Stimulated activated CD4-positive, alpha-beta T cell treated with anti-CD3 and anti-CD28 coated beads, TNF-alpha, amount 100 ng/mL, for 24 hours (primary cell): Measurements from ENCODE around the gene DIP2A.

ENCODE experiments used
- DNase-seq, 3 experiments: peaks; one replicate each; pipeline ENCODE4 v3.0.0-alpha.2; 2020; ENCODE audit warnings: low read depth in 3 of 3

Gene DIP2A, protein sequence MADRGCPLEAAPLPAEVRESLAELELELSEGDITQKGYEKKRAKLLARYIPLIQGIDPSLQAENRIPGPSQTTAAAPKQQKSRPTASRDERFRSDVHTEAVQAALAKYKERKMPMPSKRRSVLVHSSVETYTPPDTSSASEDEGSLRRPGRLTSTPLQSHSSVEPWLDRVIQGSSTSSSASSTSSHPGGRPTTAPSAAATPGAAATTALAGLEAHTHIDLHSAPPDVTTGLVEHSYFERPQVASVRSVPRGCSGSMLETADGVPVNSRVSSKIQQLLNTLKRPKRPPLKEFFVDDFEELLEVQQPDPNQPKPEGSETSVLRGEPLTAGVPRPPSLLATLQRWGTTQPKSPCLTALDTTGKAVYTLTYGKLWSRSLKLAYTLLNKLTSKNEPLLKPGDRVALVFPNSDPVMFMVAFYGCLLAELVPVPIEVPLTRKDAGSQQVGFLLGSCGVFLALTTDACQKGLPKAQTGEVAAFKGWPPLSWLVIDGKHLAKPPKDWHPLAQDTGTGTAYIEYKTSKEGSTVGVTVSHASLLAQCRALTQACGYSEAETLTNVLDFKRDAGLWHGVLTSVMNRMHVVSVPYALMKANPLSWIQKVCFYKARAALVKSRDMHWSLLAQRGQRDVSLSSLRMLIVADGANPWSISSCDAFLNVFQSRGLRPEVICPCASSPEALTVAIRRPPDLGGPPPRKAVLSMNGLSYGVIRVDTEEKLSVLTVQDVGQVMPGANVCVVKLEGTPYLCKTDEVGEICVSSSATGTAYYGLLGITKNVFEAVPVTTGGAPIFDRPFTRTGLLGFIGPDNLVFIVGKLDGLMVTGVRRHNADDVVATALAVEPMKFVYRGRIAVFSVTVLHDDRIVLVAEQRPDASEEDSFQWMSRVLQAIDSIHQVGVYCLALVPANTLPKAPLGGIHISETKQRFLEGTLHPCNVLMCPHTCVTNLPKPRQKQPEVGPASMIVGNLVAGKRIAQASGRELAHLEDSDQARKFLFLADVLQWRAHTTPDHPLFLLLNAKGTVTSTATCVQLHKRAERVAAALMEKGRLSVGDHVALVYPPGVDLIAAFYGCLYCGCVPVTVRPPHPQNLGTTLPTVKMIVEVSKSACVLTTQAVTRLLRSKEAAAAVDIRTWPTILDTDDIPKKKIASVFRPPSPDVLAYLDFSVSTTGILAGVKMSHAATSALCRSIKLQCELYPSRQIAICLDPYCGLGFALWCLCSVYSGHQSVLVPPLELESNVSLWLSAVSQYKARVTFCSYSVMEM (N-terminal part only)

DNA sequence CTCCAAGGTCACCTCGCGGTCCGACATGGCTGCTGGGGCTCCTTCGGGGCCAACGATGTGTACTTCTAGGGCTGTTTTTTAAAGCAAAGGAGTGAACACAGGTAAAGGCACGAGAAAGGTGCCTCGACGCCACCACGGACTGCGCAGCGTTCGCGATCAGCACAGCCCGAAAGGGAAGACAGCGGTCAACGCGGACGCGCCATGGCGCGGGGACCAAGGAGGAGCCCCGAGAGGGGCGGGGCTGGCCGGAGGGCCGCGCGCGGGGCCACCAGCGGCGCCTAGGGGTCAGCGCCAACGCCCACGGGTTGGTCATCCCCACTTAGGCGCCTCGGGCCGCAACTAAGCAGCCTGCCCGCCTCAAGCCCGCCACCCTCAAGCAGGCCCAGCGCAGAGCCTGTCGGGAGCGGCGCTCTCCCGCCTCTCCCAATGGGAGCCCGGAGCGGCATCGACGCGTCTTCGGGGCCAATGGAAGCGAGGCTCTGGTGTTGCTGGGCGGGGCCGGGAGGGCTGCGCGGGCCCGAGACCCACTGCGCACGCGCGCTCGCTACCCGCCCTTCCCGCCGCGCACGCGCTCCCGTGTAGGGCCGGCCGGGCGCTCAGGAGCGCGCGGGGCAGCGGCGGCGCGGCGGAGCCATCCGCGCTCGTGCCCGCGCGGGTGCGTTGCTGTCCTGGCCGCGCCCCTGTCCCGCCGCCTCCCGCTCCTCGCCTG is at the start of gene DIP2A:
Gene DIP2A (plus strand): TSS at position 577 of the 709 bp plus-strand sequence. CDS start 241 bp downstream, outside the sequence.
- DNase-seq: peak; percentile 82 to 90 (median 88)

- DNase-seq: no peak
Observed at GRCh38 chr21:46409641-46410406, 48.9 kb upstream of the DIP2A start.

DNA sequence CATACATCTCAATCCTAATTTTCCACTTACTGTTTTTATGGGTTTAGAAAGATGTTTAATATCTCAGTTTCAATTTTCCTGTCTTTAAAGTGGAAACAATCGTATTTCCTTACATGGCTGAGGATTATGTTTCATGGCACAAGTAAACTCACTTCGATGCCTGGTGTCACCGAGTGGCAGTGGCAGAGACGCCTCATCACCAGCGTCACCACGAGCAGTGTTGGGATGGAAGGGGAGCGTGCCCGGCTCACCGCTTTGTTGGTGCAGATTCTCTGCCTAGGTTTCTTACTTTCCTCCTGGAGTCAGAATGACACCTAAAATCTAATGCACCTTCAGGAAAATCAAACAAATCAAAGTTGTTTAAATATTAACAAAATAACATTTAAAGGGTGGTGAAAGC is 48.2 kb upstream of the DIP2A start:
- no peak for DNase-seq

- DNase-seq: no peak
Observed at GRCh38 chr21:46411236-46411635, 47.5 kb upstream of the DIP2A start.

DNA sequence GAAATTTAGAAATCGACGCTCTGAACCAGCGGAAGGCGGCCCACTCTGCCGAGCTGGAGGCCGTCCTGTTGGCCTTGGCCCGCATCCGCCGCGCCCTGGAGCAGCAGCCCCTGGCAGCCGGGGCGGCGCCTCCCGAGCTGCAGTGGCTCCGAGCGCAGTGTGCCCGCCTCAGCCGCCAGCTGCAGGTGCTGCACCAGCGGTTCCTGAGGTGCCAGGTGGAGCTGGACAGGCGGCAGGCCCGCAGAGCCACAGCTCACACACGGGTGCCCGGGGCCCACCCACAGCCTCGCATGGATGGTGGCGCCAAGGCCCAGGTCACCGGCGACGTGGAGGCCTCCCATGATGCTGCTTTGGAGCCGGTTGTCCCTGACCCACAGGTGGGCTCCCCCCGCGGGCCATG is 47.0 kb upstream of the DIP2A start:
- no peak for DNase-seq

DNA sequence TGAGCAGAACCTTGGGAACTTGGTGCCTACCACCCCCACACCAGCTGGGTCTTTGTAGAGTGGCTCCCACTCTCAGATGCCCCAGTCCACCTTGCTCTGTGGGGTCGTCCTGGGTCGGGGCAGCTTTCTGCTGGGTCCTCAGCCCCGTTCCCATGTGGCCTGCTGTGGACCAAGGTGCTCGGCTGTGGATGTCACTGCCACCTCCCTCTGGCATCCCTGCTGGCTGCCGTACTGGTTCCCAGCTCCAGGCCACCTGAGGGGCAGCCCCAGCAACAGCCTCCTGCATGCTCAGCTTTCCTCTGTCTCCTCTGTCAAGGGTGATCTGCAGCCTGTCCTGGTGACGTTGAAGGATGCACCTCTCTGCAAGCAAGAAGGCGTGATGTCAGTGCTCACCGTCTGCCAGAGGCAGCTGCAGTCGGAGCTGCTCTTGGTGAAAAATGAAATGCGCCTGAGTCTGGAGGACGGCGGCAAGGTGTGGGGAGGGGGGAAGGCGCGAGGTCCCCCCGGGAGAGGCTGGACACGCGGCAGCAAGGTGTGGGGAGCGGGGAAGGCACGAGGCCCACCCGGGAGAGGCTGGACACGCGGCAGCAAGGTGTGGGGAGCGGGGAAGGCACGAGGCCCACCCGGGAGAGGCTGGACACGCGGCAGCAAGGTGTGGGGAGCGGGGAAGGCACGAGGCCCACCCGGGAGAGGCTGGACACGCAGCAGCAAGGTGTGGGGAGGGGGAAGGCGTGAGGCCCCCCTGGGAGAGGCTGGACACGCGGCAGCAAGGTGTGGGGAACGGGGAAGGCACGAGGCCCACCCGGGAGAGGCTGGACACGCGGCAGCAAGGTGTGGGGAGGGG is 45.9 kb upstream of the DIP2A start:
- no peak for DNase-seq

DNA sequence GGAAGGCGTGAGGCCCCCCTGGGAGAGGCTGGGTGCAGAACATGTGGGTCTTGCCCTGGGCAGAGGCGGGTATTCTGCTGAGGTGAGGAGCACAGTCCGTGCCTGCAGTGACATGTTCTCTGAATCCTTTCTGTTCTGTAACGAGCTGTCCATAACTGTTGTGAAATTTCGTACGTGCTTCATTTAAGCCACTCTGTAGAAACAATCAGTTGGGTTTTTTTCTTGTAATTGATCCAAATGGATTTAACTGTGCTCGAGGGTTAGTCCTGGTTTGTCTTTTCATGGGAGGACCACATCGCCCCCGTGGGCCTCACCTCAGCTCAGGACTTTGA is 45.4 kb upstream of the DIP2A start:
- DNase-seq: no peak

GRCh38 chr21:46414965-46415275 is 43.8 kb upstream of the DIP2A start:
- DNase-seq: no peak

DNA sequence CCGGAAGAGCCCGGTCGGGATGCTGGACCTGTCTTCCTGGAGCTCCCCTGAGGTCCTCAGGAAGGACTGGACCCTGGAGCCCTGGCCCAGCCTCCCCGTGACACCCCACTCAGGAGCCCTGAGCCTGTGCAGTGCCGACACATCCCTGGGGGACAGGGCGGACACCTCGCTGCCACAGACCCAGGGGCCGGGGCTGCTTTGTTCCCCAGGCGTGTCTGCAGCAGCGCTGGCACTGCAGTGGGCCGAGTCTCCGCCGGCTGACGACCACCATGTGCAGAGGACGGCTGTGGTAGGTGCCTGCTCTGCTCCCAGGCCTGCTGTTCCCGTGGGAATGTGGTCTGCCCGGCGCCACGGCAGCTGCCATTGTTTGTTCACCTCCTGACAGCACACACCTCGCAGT is 42.1 kb upstream of the DIP2A start:
- DNase-seq: no peak

- no peak for DNase-seq
Observed at GRCh38 chr21:46418265-46418946, 40.3 kb upstream of the DIP2A start.

- DNase-seq: no peak
Observed at GRCh38 chr21:46420241-46421190, 38.2 kb upstream of the DIP2A start.

DNA sequence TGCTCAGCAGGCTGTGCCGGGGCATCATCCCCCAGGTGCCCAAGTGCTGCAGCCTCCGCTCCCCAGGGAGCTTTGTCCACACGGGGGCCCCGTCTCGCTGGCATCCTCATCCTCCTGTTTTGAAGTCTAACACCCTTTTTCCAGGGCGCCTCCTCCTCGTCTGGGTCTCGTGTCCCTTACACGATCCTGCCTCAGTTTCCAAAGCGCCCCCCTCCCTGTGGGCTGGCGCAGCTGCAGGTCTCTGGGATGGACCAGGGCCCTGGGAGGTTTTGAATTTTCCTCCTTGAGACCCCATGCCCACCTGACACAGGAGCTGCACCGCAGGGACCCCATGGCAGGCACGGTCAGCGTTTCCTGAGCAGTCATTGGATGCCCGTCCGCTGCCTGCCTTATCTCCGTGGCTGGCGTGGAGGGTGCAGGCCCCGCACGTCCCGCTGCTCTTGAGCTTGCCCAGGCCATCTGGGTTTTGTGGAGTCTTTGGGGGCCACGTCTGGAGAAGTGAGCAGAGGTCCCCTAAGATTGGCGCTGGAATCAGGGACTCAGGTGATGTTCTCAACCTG is 37.4 kb upstream of the DIP2A start:
- no peak for DNase-seq

DNA sequence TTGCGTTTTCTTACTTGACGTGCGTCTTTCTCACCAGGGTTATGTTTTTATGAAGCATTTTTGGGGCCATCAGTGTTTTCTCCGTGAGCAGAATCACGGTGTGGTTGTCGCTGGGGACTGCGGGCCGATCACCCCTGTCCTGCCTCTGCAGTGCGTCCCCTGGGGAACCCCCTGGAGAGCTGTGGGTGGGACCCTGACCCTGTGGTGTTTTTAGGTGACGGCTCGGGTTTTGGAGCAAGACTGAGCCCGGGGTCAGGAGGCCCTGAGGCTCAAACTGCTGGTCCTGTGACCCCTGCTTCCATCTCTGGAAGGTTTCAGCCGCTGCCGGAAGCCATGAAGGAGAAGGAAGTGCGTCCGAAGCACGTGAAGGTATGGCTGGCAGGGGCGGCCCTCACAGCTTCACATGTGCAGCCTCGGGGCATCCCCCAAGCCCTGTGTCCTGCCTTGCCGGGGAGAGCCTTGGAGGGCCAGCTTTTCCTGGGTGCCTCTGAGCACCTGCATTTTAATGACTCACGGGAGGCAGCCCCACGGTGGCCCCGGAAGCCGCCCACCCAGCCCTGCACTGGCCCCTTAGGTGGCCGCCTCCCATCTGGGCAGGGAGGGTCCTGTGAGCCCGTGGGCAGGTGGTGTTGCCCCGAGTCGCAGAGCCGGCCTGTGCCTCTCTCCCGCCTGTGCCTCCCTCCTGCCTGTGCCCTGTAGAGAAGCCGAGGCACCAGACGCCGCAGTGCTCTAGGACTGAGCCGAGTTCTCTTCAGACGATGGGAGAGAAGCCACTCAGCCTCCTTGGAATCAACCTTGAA is 36.7 kb upstream of the DIP2A start:
- DNase-seq: no peak

DNA sequence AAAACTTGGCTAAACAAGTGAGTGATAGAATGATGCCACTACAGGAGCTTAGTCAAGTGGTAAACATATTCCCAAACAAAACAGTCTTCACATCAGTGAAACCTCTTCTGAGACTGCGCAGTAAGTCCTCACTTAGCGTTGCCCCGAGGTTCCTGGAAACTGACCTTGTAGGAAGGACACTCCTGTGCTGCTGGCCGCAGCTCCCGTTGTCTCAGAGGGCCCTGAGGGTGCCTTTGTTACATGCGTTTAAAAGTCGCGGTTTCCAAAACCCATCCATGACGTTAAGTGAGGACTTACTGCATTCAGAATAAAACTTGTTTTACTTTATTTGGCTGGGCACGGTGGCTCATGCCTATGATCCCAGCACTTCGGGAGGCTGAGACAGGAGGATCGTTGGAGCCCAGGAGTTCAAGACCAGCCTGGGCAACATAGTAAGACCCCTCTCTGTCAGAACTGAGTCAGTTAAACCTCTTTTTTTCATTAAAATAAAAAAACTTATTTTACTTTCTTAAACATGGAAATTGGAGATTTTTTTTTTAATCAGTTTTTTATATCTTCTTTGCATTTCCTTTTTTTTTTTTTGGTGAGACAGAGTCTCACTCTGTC is 36.0 kb upstream of the DIP2A start:
- DNase-seq: no peak

- no peak for DNase-seq
Observed at GRCh38 chr21:46423546-46424038, 35.1 kb upstream of the DIP2A start.

DNA sequence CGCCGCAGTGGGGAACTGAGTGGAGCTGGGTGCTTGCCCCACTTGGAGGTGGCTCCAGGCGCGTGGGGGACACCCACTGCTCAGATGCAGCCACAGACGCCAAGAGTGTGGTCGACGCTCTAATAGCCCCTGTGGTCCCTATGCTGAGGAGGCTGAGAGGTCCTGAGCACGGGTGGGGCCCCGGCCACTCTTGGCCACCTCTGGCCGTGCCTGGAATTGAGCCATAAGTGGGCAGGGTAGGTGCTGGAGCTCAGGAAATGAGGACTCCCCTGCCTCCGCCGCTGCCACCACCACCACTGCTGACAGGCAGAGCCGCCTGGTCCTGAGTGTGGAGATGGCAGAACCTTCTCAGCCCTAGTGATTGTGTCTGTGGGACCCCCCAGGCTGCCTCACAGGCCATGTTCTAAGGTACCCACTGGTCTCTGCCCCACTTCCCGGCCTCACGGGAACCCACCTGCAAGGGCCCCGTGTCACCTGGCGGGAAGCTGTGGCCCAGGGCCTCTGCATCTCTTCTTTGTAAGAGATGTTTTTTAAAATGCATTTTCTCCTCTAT is 34.6 kb upstream of the DIP2A start:
- no peak for DNase-seq
